Measurements from ENCODE around the gene ENGASE. TPM values are rescaled to one million over a fixed set of nuclear protein-coding genes. Genes with fewer than 3 reads are reported as not detected.

Gene ENGASE
- total and polyA plus RNA-seq, 9 of the 15 experiments (the other 6 are each of a cell fraction or from before 2014, with no cell fraction given) = 0.06 to 45.5 (median 13.9) TPM

DNA sequence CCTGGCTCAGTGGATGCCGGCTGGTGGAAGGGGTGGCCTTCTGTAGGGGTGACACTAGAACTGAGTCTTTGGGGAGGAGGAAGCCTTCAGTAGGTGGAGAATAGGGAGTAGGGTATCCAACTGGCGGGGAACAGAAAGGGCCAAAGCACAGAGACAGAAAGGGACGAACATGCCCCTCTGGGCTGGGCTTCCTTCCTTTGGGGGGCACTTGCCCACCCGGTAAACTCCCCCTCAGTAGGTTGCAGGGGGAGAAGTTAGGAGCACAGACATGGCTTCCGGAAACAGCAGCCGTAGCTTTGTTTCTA, 774 bp downstream of the ENGASE start:
- no peak for FAIRE-seq
- Histone ChIP-seq H3K27me3 (ENCODE audit: control insufficient read depth in 2 of 2, insufficient read depth in 2 of 2, low read length in 2 of 2) (peaks cover 2 to 7% of the 10 kb centered on the region in 2 experiments; a peak in 4 of 5 replicates), H3K79me2 (ENCODE audit: control insufficient read depth, insufficient read depth, low read length) (peaks cover 11% of the 10 kb centered on the region; the same call in 2 of the 3 replicates), H3K9me3 (replicated peaks; ENCODE audit: control insufficient read depth, insufficient read depth, low read depth, low read length) (no peaks in the 10 kb centered on the region), H3K4me1 (replicated peaks in 1 of 2; ENCODE audit: control insufficient read depth in 2 of 2, insufficient read depth in 2 of 2, low read length in 2 of 2) (peaks cover 8 to 14% of the 10 kb centered on the region in 2 experiments; a peak in 4 of 5 replicates), H4K20me1 (replicated peaks; ENCODE audit: control insufficient read depth, insufficient read depth, low read length) (no peaks in the 10 kb centered on the region), H3K9ac (ENCODE audit: insufficient read depth in 1 of 2, low read depth in 2 of 2, low read length in 2 of 2) (peak overlapping the region; percentile 69 to 94), H3K4me3 (peak overlapping the region; percentile 83), H3K4me2 (ENCODE audit: insufficient read depth, low read length) (peak overlapping the region; percentile 79), H3K36me3 (ENCODE audit: control insufficient read depth, insufficient read depth, low read length) (peaks cover 29% of the 10 kb centered on the region; the same call in 1 of the 3 replicates), H3K27ac (ENCODE audit: extremely low read depth, low read depth, low read length) (peak overlapping the region; percentile 72), H3K9me1 (ENCODE audit: control insufficient read depth, insufficient read depth, low read length) (no peaks in the 10 kb centered on the region), H2AFZ (ENCODE audit: low read depth, low read length) (peak overlapping the region; percentile 77)
- DNase-seq (ENCODE audit: extremely low read depth in 1 of 4, low spot score in 3 of 4) = no peak
- in situ Hi-C loops (cut with MboI) (no loop called here), intact Hi-C loops (cut with micrococcal nuclease) (no loop called here)
- POLR2A ChIA-PET = interaction anchor here (0.6 to 2.3 kb wide), 4 partner anchors 10 to 142 kb away, joined by 3 to 8 read pairs (median 3); no protein-coding TSS in a partner anchor
- BruUV-seq (replicated peaks) = TSS peak; percentile 75
- TF ChIP-seq, protein P1, sequence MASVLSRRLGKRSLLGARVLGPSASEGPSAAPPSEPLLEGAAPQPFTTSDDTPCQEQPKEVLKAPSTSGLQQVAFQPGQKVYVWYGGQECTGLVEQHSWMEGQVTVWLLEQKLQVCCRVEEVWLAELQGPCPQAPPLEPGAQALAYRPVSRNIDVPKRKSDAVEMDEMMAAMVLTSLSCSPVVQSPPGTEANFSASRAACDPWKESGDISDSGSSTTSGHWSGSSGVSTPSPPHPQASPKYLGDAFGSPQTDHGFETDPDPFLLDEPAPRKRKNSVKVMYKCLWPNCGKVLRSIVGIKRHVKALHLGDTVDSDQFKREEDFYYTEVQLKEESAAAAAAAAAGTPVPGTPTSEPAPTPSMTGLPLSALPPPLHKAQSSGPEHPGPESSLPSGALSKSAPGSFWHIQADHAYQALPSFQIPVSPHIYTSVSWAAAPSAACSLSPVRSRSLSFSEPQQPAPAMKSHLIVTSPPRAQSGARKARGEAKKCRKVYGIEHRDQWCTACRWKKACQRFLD (CRISPR knock-in tag; IDR thresholded peaks at IDR 0.05) = 0 out of 2 replicates have a peak, but pooled peaks have one; percentile 9
- TF ChIP-seq SAP30 (IDR thresholded peaks at IDR 0.05; ENCODE audit: borderline replicate concordance, insufficient read depth, low read depth, low read length, poor library complexity, severe bottlenecking) (peak; percentile 12), PTTG1 (tag; IDR thresholded peaks at IDR 0.05; ENCODE audit: low read depth) (no peak), SRSF3 (IDR thresholded peaks at IDR 0.05; ENCODE audit: insufficient read depth, low read length) (no peak), JUN (IDR thresholded peaks at IDR 0.05; ENCODE audit: borderline replicate concordance, low read depth, low read length) (no peak), JUN (CRISPR knock-in tag; IDR thresholded peaks at IDR 0.05; ENCODE audit: borderline replicate concordance) (peak; percentile 29; the same call in 1 of the 2 replicates)
- WGBS (ENCODE audit: insufficient coverage, low coverage, missing lambda C conversion rate) = 2% methylated on average over 6 of the region's 6 CpGs
- CTCF ChIA-PET (ENCODE audit: low intra/inter-chr PET ratio) = no interaction called here
- peak; percentile 31 for ATAC-seq
